ENCODE data around the gene ABHD14A. TPM values are rescaled to one million over a fixed set of nuclear protein-coding genes. Genes with fewer than 3 reads are reported as not detected.

The ABHD14A gene
- total and polyA plus RNA-seq, 2 of the 13 experiments (the other 11 are each of a cell fraction or from before 2014, with no cell fraction given): 29.5 to 46.9 TPM

GRCh38 chr3:52006017-52006819 is 31.4 kb downstream of the ABHD14A start:
- ChIA-PET POLR2A (interaction anchor here (1.1 to 2.0 kb wide), 2 partner anchors 27 to 47 kb away, joined by 4 to 7 read pairs; no protein-coding TSS in a partner anchor), CTCF (ENCODE audit: low intra/inter-chr PET ratio, low total read pairs) (interaction anchor here (9.0 kb wide), 1 partner anchor 138 kb away, joined by 110 read pairs; no protein-coding TSS in a partner anchor)
- Histone ChIP-seq H3K4me3 (replicated peaks in 1 of 3; ENCODE audit: insufficient read depth in 1 of 3, low read depth in 2 of 3, low read length in 3 of 3) (peak overlapping the region in 1 of 3 experiments; percentile 42; a peak in 1 of 6 replicates), H3K9ac (ENCODE audit: insufficient read depth, low read depth, low read length) (no peak overlapping the region), H3K9me3 (ENCODE audit: low read length) (no peaks in the 10 kb centered on the region), H2AFZ (ENCODE audit: low read length) (no peak overlapping the region), H3K27ac (ENCODE audit: extremely low read length, insufficient read depth, low read length) (no peak overlapping the region), H3K4me1 (ENCODE audit: insufficient read depth, low read length) (peaks cover 31% of the 10 kb centered on the region), H3K36me3 (replicated peaks in 1 of 2; ENCODE audit: control insufficient read depth in 1 of 2, insufficient read depth in 2 of 2, low read length in 2 of 2) (no peaks in the 10 kb centered on the region), H3K27me3 (ENCODE audit: control insufficient read depth in 1 of 2, insufficient read depth in 2 of 2, low read length in 2 of 2) (peaks cover 0 to 45% of the 10 kb centered on the region in 2 experiments; a peak in 3 of 5 replicates), H3K79me2 (ENCODE audit: insufficient read depth, low read length) (no peaks in the 10 kb centered on the region), H4K20me1 (ENCODE audit: insufficient read depth, low read length) (no peaks in the 10 kb centered on the region), H3K4me2 (ENCODE audit: low read depth, low read length) (peak overlapping the region; percentile 62)
- FAIRE-seq (no peak), DNase-seq (ENCODE audit: low spot score) (no peak), ATAC-seq (no peak)
- no TSS peak for BruUV-seq (replicated peaks)
- intact Hi-C loops (cut with micrococcal nuclease; ENCODE audit: unreplicated experiment): no loop called here
- 18% methylated on average over 5 of the region's 8 CpGs for WGBS (ENCODE audit: low lambda C conversion rate)
- TF ChIP-seq UBTF (CRISPR knock-in tag; IDR thresholded peaks at IDR 0.05) (no peak), TAF1 (CRISPR knock-in tag; IDR thresholded peaks at IDR 0.05) (no peak), ZNF512 (CRISPR knock-in tag; IDR thresholded peaks at IDR 0.05) (no peak), SRF (IDR thresholded peaks at IDR 0.05; ENCODE audit: low read depth, low read length) (no peak), POLR2AphosphoS2 (IDR thresholded peaks at IDR 0.05; ENCODE audit: low read depth, low read length) (no peak), TAF15 (IDR thresholded peaks at IDR 0.05; ENCODE audit: low read depth, low read length, poor library complexity, severe bottlenecking) (no peak), ZNF138 (CRISPR knock-in tag; IDR thresholded peaks at IDR 0.05; ENCODE audit: low read depth) (no peak), FOSL2 (CRISPR knock-in tag; IDR thresholded peaks at IDR 0.05) (no peak), RFX1 (IDR thresholded peaks at IDR 0.05) (no peak), TSC22D2 (CRISPR knock-in tag; IDR thresholded peaks at IDR 0.05; ENCODE audit: borderline replicate concordance) (no peak), SRSF1 (optimal IDR thresholded peaks at IDR 0.05; ENCODE audit: low read depth, low read length) (no peak), KDM5A (IDR thresholded peaks at IDR 0.05; ENCODE audit: borderline replicate concordance, low read length) (no peak), ZNF841 (CRISPR knock-in tag; IDR thresholded peaks at IDR 0.05; ENCODE audit: borderline replicate concordance) (no peak), ZBTB46 (CRISPR knock-in tag; IDR thresholded peaks at IDR 0.05; ENCODE audit: borderline replicate concordance) (no peak), ZNF232 (CRISPR knock-in tag; IDR thresholded peaks at IDR 0.05; ENCODE audit: borderline replicate concordance) (no peak)
- in situ Hi-C loops (cut with HindIII; ENCODE audit: extremely low pct_ligation_motif_present, low pct_unique_long_range_greater_than_20kb): no loop called here

All from HepG2 (cell line).